ENCODE results near the gene SLC6A18.

SLC6A18 gene

GRCh38 chr5:1203968-1204692 lies 21.1 kb upstream of the SLC6A18 start:
- H2AFZ ChIP-seq (ENCODE audit: low read depth, low read length, severe bottlenecking): no peak overlapping the region
- no peaks in the 10 kb centered on the region for H3K9me3 ChIP-seq (ENCODE audit: insufficient read depth, low read length)
- H3K4me3 ChIP-seq (ENCODE audit: insufficient read depth, low read length, poor library complexity, severe bottlenecking): no peak overlapping the region
- H3K79me2 ChIP-seq (ENCODE audit: insufficient read depth, low read length): no peaks in the 10 kb centered on the region
- H3K27me3 ChIP-seq (ENCODE audit: low read length): no peaks in the 10 kb centered on the region
- no peaks in the 10 kb centered on the region for H3K36me3 ChIP-seq (ENCODE audit: low read length)
- no peak for TF ChIP-seq EZH2phosphoT487 (conservative IDR thresholded peaks at IDR 0.05; ENCODE audit: low read length)
- TF ChIP-seq CTCF (IDR thresholded peaks at IDR 0.05; ENCODE audit: insufficient read depth, low read length, poor library complexity, severe bottlenecking): no peak
- H3K9me2 ChIP-seq (replicated peaks; ENCODE audit: insufficient read depth, low read length): no peaks in the 10 kb centered on the region
- no peak overlapping the region for H3K4me2 ChIP-seq (ENCODE audit: low read depth, low read length, poor library complexity, severe bottlenecking)
- no peak overlapping the region for H3K9ac ChIP-seq (ENCODE audit: low read length)
- H3F3A ChIP-seq (ENCODE audit: insufficient read depth): no peaks in the 10 kb centered on the region
- H4K20me1 ChIP-seq (ENCODE audit: low read depth, low read length): no peaks in the 10 kb centered on the region
- no peak overlapping the region for H3K27ac ChIP-seq (ENCODE audit: low read depth, low read length)

- H4K20me1 ChIP-seq (ENCODE audit: low read depth, low read length): no peaks in the 10 kb centered on the region
- no peaks in the 10 kb centered on the region for H3K79me2 ChIP-seq (ENCODE audit: insufficient read depth, low read length)
- TF ChIP-seq EZH2phosphoT487 (conservative IDR thresholded peaks at IDR 0.05; ENCODE audit: low read length): no peak
- TF ChIP-seq CTCF (IDR thresholded peaks at IDR 0.05; ENCODE audit: insufficient read depth, low read length, poor library complexity, severe bottlenecking): no peak
- H3K9me2 ChIP-seq (replicated peaks; ENCODE audit: insufficient read depth, low read length): no peaks in the 10 kb centered on the region
- H3K9ac ChIP-seq (ENCODE audit: low read length): no peak overlapping the region
- no peaks in the 10 kb centered on the region for H3K9me3 ChIP-seq (ENCODE audit: insufficient read depth, low read length)
- no peaks in the 10 kb centered on the region for H3K27me3 ChIP-seq (ENCODE audit: low read length)
- H3F3A ChIP-seq (ENCODE audit: insufficient read depth): no peaks in the 10 kb centered on the region
- H2AFZ ChIP-seq (ENCODE audit: low read depth, low read length, severe bottlenecking): no peak overlapping the region
- no peak overlapping the region for H3K27ac ChIP-seq (ENCODE audit: low read depth, low read length)
- no peak overlapping the region for H3K4me3 ChIP-seq (ENCODE audit: insufficient read depth, low read length, poor library complexity, severe bottlenecking)
- no peak overlapping the region for H3K4me2 ChIP-seq (ENCODE audit: low read depth, low read length, poor library complexity, severe bottlenecking)
- H3K36me3 ChIP-seq (ENCODE audit: low read length): no peaks in the 10 kb centered on the region
Observed at GRCh38 chr5:1204693-1205242, 20.4 kb upstream of the SLC6A18 start.

- Histone ChIP-seq H3K9me2 (replicated peaks; ENCODE audit: insufficient read depth, low read length) (no peaks in the 10 kb centered on the region), H3K79me2 (ENCODE audit: insufficient read depth, low read length) (no peaks in the 10 kb centered on the region), H3K27ac (ENCODE audit: low read depth, low read length) (no peak overlapping the region), H3K4me2 (ENCODE audit: low read depth, low read length, poor library complexity, severe bottlenecking) (no peak overlapping the region), H4K20me1 (ENCODE audit: low read depth, low read length) (no peaks in the 10 kb centered on the region), H3K4me3 (ENCODE audit: insufficient read depth, low read length, poor library complexity, severe bottlenecking) (no peak overlapping the region), H3K9ac (ENCODE audit: low read length) (no peak overlapping the region), H3K27me3 (ENCODE audit: low read length) (no peaks in the 10 kb centered on the region), H3K9me3 (ENCODE audit: insufficient read depth, low read length) (no peaks in the 10 kb centered on the region), H3K36me3 (ENCODE audit: low read length) (no peaks in the 10 kb centered on the region), H3F3A (ENCODE audit: insufficient read depth) (no peaks in the 10 kb centered on the region), H2AFZ (ENCODE audit: low read depth, low read length, severe bottlenecking) (no peak overlapping the region)
- TF ChIP-seq CTCF (IDR thresholded peaks at IDR 0.05; ENCODE audit: insufficient read depth, low read length, poor library complexity, severe bottlenecking): no peak
- TF ChIP-seq EZH2phosphoT487 (conservative IDR thresholded peaks at IDR 0.05; ENCODE audit: low read length): no peak
Observed at GRCh38 chr5:1205255-1206180, 19.7 kb upstream of the SLC6A18 start.

Measured in SU-DHL-6 (cell line).